RPMI7951 (cell line): ENCODE results near the gene DAO. TPM values are rescaled to one million over a fixed set of nuclear protein-coding genes. Genes with fewer than 3 reads are reported as not detected.
"Not testable (repeated sequence)": the region's sequence is repeated elsewhere in the genome, so short reads cannot be mapped to it uniquely, and the experiment has no call there.

Experiments used
- DNase-seq: peaks from one replicate; pipeline ENCODE4 v3.0.0-alpha.2; 2012; ENCODE audit warnings: low read depth
- total RNA-seq: library from RNA; depleted of rRNA; stranded (reverse); fragments of >200 nt; shearing (Covaris generic); gene quantifications from 2 replicates; pipeline ENCODE4 v1.2.3, GENCODE V29; 2014

The DAO gene
- total RNA-seq, 1 experiment from 2014 or later: not detected

DNA sequence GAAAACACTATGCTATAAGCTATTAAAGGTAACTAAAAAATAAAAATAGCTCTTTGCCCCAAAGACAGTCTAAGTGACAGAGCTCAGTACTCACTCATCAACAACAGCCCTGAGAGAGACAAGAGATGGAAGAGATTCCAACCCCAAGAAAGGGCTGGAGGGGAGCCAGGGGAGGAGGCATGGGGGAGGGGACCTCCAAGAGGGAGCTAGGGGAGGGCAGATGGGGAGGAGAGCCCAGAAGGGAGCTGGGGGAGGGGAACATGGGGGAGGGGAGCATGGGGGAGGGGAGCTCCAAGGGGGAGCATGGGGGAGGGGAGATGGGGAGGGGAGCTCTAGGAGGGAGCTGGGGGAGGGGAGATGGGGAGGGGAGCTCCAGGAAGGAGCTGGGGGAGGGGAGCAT lies 30.2 kb upstream of the DAO start:
- DNase-seq: peak; percentile 73

GRCh38 chr12:108850854-108851573 lies 28.9 kb upstream of the DAO start:
- DNase-seq: peak; percentile 87

- peak; percentile 86 for DNase-seq
Observed at GRCh38 chr12:108852674-108853309, 27.1 kb upstream of the DAO start.

DNA sequence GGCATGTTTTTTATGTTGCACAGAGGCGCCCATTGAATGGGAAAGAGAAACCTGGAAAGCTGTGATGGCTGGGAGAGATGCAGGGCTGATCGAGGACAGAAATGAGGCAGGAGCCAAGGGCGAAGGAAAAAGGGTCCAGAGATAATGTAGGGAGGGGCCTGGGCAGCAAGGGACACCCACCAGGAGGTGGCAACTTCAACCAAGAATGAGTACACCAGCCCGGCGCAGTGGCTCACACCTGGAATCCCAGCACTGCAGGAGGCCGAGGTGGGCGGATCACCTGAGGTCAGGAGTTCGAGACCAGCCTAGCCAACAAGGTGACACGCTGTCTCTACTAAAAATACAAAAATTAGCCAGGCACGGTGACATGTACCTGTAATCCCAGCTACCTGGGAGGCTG lies 26.5 kb upstream of the DAO start:
- DNase-seq: no peak

GRCh38 chr12:108853981-108854446 lies 25.9 kb upstream of the DAO start:
- DNase-seq: peak; percentile 85

DNA sequence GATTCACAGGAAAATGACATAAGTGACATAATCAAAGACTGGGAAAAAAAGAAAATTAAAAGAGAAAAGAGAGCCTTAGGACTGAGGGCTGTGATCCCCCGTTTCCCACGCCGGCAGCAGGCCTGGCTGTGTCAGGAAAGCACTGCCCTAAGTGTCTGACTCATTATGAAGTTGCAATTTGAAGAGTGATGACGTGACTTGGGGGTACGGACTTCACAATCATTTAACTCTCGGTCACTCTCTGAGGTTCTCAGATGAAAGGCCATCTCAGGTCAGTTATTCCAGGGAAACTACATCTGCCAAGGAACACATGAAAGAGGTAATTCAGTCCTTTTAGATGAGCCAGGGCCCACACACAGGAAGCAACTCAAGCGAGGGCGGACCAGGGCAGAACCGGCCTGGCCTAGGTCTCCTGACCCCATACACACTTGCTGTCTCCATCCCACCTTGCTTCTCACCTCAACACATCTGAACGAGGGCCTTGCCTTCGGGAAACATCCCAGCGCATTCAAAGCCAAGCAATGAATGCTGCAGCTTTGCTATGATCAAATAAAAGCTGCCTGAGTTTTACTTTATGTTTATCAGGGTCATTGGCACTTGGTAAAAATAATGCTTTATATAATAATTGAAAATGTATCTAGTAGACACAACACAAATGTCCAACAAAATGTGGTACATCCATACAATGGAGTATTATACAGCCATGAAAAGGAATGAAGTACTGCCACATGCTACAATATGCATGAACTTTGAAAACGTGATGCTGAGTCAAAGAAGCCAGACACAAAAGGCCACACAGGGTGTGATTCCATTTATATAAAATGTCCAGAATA lies 25.2 kb upstream of the DAO start:
- peak; percentile 99 for DNase-seq

- peak; percentile 79 for DNase-seq
Observed at GRCh38 chr12:108855284-108856169, 24.4 kb upstream of the DAO start.

DNA sequence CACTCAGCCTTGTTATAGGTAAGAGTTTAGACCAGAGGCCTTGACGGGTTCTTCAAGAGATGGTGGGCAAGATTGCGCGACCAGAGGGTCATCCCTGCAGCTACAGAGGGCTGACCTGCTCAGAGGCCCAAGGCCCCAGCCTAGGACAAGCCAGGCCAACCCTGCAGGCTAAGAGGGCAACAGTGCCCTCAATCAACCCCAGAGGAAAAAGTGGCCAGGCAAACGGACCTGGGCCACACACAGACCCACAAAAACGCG lies 23.8 kb upstream of the DAO start:
- no peak for DNase-seq

DNA sequence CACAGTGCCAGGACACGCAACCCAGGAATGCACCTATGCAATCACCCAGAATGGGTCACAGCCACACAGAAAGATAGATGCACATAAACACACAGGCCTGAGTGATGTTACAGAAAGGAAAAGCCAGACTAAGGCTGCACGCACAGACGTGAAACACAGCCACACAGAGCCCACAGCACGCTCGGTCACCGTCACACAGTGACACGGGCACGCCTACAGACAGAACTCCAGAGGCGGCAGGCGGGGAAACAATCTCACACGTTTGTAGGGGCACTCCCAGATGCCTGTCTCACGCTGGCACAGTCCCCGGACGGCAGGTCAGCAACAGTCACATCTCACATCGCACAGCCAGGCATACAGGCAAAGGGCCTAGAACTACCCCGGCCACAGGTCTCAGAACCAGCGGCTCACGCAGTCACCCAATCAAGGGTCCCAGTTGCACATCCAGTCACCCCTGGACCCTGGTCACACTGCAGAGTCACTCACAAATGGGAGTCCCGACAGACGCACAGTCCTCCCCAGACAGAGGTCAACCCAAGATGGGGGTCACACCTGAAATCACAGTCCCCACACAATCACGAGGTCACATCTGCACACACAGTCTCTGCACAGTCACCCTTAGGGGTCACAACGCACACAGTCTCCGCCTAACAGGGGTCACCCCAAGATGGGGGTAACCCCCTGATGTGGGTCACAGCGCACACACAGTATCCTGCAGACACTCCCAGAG lies 23.3 kb upstream of the DAO start:
- DNase-seq: peak; percentile 83

DNA sequence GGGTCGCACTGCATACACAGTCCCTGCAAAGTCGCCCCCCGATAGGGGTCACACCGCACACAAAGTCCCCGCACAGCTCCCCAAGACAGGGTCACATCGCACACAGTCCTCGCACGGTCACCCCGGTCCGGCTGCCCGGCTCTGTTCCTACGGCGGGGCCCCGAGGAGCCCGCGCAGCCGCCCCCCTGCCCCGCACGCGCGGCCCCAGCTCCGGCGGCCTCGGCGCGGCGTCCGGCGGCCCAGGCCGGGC lies 22.8 kb upstream of the DAO start:
- no peak for DNase-seq

- no peak for DNase-seq
Observed at GRCh38 chr12:108858311-108859074, 21.4 kb upstream of the DAO start.

GRCh38 chr12:108859141-108859922 lies 20.6 kb upstream of the DAO start:
- DNase-seq: not testable (repeated sequence)

GRCh38 chr12:108859923-108860291 lies 20.0 kb upstream of the DAO start:
- no peak for DNase-seq

DNA sequence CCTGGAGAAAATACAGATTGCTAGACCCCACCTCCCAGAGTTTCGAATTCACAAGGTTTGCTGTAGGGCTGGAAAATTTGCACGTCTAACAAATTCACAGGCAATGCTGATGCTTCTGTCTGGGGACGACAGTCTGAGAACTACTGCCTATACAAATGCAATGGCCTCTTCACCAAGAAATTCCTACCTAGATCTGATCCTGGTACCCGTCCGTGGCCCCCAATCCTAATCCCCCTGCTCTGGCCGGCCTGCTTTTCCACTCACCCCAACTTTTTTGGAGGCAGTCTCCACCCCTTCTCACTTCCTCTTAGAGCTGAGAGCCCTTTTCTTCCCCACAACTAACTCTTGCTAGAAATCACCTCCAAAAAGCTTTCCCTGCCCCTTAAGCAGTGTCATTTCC lies 19.4 kb upstream of the DAO start:
- DNase-seq: no peak

DNA sequence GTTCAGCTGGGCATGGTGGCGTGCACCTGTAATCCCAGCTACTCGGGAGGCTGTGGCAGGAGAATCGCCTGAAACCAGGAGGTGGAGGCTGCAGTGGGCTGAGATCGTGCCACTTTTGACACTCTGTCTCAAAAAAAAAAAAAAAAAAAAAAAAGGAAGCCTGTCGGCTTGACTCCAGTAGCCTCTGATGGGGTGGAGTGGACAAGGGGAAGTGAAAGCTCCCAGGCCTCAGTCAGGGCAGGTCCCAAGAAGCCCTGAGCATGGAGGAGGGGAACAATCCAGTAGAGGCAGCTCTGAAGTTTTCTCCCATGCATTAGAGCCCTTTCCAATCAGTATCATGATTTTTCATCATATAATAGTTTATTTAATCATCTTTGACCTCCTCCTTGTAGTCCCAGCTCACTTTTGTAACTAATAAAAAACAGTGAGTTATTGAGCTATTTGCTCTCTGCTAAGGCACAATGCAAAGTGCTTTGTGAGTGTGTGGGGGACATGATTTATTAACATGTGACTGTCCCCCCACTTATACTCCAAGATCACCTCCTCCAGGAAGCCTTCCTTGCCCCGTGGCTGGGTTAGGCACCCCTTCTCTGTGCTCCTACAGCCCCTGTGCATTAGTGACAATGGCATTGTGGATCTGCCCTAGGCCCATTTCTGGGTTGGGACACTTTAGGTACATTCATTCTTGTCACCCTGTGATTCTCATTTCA lies 17.9 kb upstream of the DAO start:
- no peak for DNase-seq

DNA sequence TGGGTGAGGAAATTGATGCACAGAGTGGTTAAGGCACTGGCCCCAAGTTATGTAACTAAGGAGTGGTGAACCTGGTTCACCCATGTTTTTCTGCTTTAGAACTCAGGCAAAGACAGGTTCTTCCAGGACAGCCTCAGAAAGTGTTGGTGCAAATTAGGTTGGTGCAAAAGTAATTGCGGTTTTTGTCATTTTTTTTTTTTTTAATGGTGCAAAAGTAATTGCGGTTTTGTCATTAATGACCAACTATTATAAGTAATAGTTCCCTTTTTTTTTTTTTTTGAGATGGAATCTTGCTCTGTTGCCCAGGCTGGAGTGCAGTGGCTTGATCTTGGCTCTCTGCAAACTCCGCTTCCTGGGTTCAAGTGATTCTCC lies 17.3 kb upstream of the DAO start:
- DNase-seq: no peak

- DNase-seq: no peak
Observed at GRCh38 chr12:108865169-108865568, 14.7 kb upstream of the DAO start.

DNA sequence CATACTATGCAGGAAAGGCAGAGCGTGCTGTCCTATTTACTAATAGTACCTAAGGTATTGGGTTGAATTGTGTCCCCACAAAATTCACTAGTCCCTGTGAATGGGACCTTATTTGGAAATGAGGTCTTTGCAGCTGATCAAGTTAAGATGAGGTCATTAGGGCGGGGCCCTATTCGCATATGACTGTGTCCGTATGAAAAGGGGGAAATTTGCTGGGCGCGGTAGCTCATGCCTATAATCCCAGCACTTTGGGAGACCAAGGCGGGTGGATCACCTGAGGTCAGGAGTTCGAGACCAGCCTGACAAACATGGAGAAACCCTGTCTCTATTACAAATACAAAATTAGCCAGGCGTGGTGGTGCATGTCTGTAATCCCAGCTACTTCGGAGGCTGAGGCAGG lies 13.8 kb upstream of the DAO start:
- DNase-seq: not testable (repeated sequence)

GRCh38 chr12:108868781-108869180 lies 11.1 kb upstream of the DAO start:
- no peak for DNase-seq
